Pancreas (tissue), 10 donors: Measurements from ENCODE around the gene ENTR1. TPM values are rescaled to one million over a fixed set of nuclear protein-coding genes. Genes with fewer than 3 reads are reported as not detected.

Experiments used
- ATAC-seq, 4 donors: fragments of 200-7000 bp; cut with Tn5 transposase; one replicate each; pipeline versions ENCODE4 v1.8.0 to v1.9.1; 2020; ENCODE audit warnings: mild to moderate bottlenecking in 4 of 4, moderate library complexity in 4 of 4
- DNase-seq, 6 donors: peaks; one replicate each; pipeline ENCODE4 v3.0.0-alpha.2; 2020
- FAIRE-seq: peaks from 2 replicates; lab custom pipeline; 2012; peaks lifted over from hg19 to GRCh38; lab: Jason Lieb, UNC
- H3K27ac ChIP-seq, 4 donors: fragments of 200-600 bp; sonication (generic); 1 replicate in 3 of 4; 2 replicates in 1 of 4; pipeline versions ENCODE4 v1.5.0 to v1.8.0; 2020
- H3K27me3 ChIP-seq, 4 donors: fragments of 200-600 bp; one replicate each; pipeline ENCODE4 v1.8.0; 2021
- H3K36me3 ChIP-seq, 3 donors: fragments of 200-600 bp; sonication (generic) in 1 of 3; one replicate each; pipeline versions ENCODE4 v1.5.0 to v1.8.0; 2020 to 2021
- H3K4me1 ChIP-seq, 3 donors: fragments of 200-600 bp; one replicate each; pipeline ENCODE4 v1.8.0; 2021
- H3K4me3 ChIP-seq, 4 donors: fragments of 200-600 bp; sonication (generic) in 2 of 4; one replicate each; pipeline versions ENCODE4 v1.5.0 to v1.8.0; 2020 to 2021
- H3K9me3 ChIP-seq, 4 donors: fragments of 200-600 bp; one replicate each; pipeline ENCODE4 v1.8.0; 2021
- WGBS, 2 donors: extraction: QIAGEN DNeasy Blood & Tissue Kit; methylation state at CpG; one replicate each; pipeline ENCODE4 v1.1.7; 2013; 5-methylcytosine and 5-hydroxymethylcytosine counted together
- intact Hi-C, 3 donors: fragments of 100-400 bp; cut with DNase I; formaldehyde crosslinking; loops; one replicate each; pipeline versions ENCODE4 v1.11.1 to v1.14.2; 2022
- polyA plus RNA-seq, 2 donors: library from polyadenylated mRNA; stranded (reverse); fragments of 200-250 nt; gene quantifications; one replicate each; pipeline ENCODE4 v1.2.3, GENCODE V29; 2013
- total RNA-seq, 6 donors: library from RNA; stranded (reverse); fragmentation: NEBNext Ultra II Directional in 4 of 6; extraction: Animal tissue kit (Norgen Biotek cat#: 25700) in 4 of 6; gene quantifications; one replicate each; pipeline versions ENCODE4 v1.2.1 to v1.2.4, GENCODE V29; 2021 to 2023
- TF ChIP-seq, protein P1 (sequence below), 4 donors: fragments of 200-600 bp; sonication (generic) in 3 of 4; IDR thresholded peaks; one replicate each; pipeline versions ENCODE4 v1.5.0 to v1.8.0; 2021; ENCODE audit warnings: antibody characterized with exemption in 4 of 4
- donor health status: healthy with polysubstance abuse.
- donor health status: DM: no; HTN: no; CAD: no; lungs with moderate emphysema.
- donor health status: DM: no; HTN: no; CAD: no.
- donor health status: control.
- donor health status: control.
- donor health status: Bipolar disorder and iron deficiency.
- donor health status: DM: yes; HTN: yes; CAD: no.
- donor health status: DM: no; HTN: no; CAD: no.
- donor health status: DM: no; HTN: no; CAD: no.
- donor health status: DM: yes; HTN: yes; CAD: no.

The ENTR1 gene
- total and polyA plus RNA-seq, 8 donors = 13.8 to 36.6 (median 22.2) TPM

DNA sequence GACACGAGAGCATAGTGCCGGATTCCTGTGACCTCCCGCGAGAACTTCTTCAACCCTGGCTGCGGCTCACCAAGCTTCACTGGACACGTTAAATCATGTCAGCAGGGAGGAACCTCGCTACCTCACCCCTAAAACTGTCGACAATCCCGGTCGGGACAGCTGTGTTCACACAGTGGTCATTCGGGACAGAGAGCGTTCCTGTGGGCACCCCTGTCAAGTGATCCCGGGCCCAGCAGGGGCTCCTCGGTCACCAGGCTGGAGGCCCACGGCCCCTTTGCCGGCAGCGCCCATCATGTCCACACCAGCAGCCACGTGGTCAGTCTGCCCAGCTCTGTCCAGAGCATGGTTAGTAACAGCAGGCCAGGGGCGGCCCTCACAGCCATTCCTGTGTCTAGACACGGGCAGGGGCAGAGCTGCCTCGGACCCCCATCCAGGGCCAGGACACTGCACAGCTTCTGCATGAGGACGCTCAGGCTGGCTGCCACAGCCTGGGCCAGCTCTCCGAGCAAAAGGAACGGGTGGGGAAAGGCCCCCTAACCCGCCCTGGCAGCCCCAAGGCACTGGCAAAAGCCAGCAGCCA, 25.7 kb upstream of the ENTR1 start:
- ATAC-seq (no peak), DNase-seq (peak in 1 of 6 donors; percentile 72), FAIRE-seq (no peak)
- TF ChIP-seq, protein P1, sequence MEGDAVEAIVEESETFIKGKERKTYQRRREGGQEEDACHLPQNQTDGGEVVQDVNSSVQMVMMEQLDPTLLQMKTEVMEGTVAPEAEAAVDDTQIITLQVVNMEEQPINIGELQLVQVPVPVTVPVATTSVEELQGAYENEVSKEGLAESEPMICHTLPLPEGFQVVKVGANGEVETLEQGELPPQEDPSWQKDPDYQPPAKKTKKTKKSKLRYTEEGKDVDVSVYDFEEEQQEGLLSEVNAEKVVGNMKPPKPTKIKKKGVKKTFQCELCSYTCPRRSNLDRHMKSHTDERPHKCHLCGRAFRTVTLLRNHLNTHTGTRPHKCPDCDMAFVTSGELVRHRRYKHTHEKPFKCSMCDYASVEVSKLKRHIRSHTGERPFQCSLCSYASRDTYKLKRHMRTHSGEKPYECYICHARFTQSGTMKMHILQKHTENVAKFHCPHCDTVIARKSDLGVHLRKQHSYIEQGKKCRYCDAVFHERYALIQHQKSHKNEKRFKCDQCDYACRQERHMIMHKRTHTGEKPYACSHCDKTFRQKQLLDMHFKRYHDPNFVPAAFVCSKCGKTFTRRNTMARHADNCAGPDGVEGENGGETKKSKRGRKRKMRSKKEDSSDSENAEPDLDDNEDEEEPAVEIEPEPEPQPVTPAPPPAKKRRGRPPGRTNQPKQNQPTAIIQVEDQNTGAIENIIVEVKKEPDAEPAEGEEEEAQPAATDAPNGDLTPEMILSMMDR (IDR thresholded peaks at IDR 0.05) = no peak
- no peak overlapping the region for H3K27ac ChIP-seq
- no peaks in the 10 kb centered on the region for H3K27me3 ChIP-seq
- peaks cover 0 to 16% (median 5%) of the 10 kb centered on the region in 3 donors for H3K4me1 ChIP-seq
- H3K36me3 ChIP-seq = peaks cover 0 to 12% (median 0%) of the 10 kb centered on the region in 3 donors
- no peaks in the 10 kb centered on the region for H3K9me3 ChIP-seq
- 93% methylated on average over 25 of the region's 25 CpGs for WGBS, 2 donors
- H3K4me3 ChIP-seq = no peak overlapping the region
- intact Hi-C loops = no loop called here

DNA sequence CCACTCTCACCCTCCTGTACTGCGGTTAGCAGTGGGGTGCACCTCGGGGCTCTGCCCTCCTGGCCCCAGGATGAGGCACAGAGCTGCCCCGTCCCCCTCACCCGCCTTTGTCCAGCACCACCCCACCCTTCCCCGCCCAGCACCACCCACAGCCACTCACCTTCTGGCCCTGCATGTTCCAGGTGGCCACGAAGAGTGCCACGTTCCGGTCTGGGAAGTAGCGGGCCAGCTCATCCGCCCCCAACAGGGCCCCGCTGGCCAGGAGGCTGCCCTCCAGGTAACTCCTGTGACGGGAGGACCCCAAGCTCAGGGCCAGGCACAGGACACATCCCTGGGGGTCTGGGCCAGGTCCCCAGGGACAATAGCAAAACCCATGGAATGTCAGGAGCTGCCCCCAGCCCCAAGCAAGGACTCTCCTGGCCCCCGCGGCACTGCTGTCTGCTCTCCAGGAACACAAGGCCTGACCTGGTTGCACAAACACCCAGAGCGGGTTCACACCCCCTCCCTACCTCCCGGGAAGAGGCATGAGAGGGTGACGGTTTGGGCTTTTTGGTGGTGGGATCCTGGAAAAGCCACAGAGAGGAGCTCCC, 24.3 kb upstream of the ENTR1 start:
- Histone ChIP-seq H3K4me3 (no peak overlapping the region), H3K36me3 (peaks cover 0 to 15% (median 7%) of the 10 kb centered on the region in 3 donors), H3K4me1 (peaks cover 0 to 16% (median 5%) of the 10 kb centered on the region in 3 donors), H3K9me3 (no peaks in the 10 kb centered on the region), H3K27ac (no peak overlapping the region), H3K27me3 (no peaks in the 10 kb centered on the region)
- TF ChIP-seq, protein P1 (IDR thresholded peaks at IDR 0.05) = no peak
- WGBS, 2 donors = 91 to 95% methylated on average over 17 of the region's 17 CpGs
- no peak for ATAC-seq
- intact Hi-C loops = no loop called here
- FAIRE-seq = no peak
- DNase-seq = peak in 1 of 6 donors; percentile 62

DNA sequence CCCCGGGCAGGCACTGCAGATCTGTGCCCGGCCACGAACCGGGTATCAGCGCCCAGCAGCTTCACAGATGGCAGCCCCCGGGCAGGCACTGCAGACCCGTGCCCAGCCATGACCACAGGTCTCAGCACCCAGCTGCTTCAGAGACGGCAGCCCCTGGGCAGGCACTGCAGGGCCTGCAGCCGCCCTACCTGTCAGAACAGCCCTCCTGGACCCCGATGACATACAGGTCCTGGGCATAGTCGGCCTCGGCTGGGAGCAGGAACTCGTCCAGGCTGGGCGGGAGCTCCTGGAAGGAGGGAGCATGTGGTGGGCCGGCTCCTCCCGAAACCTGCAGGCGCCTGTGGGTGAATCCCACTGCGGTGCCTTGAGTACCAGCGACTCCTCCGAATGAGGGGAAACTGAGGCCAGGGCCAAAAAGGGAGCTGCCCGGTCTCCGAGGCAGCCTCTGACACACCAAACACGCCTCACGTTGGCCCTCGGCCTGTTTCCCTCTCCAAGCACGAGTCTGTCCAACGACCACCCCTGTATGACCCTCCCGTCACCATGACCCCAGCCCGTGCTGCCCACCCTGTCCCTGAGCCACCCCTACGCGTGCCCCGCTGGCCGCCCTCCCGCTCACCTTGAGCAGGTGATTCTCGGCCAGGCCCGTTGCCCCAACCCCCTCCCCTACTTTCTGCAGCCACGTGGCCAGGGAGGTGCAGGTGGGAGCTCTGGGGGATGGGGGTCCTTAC, 23.6 kb upstream of the ENTR1 start:
- FAIRE-seq (no peak), DNase-seq (peak in 1 of 6 donors; percentile 79), ATAC-seq (no peak)
- Histone ChIP-seq H3K27ac (no peak overlapping the region), H3K36me3 (peaks cover 0 to 15% (median 7%) of the 10 kb centered on the region in 3 donors), H3K4me1 (peaks cover 0 to 16% (median 5%) of the 10 kb centered on the region in 3 donors), H3K9me3 (no peaks in the 10 kb centered on the region), H3K27me3 (no peaks in the 10 kb centered on the region), H3K4me3 (no peak overlapping the region)
- WGBS, 2 donors = 91 to 92% methylated on average over 36 to 37 of the region's 37 CpGs
- TF ChIP-seq, protein P1 (IDR thresholded peaks at IDR 0.05) = no peak
- intact Hi-C loops = no loop called here

DNA sequence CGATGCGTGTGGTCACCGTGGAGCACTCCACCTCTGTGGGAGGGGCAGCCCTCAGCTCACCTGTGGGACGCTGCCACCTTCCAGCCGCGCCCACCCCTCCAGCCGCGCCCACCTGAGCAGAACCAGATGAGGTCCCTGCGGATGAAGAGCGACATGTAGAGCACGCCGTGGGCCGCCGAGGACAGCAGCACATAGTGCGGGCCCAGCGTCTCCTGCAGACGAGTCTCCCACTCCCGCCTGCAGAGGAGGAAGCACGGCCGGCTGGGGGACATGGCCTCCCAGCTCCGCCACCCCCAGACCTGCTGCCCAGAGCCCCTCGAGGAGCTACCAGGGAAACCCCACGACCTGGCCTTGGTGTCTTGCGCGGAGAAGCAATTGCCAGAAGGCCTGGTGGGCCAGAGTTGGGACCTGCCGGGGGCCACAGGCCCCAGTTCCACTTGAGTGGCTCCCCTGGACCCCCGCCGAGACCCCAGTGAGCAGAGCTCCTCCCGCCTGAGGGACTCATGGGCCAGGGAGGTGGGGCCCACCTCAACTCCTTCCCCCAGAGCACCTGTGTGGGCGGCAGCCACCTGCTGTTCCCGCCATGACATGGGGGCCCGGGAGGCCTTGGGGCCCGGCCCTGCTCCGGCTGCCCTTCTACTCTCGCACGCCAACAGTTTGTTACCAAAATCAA, 22.8 kb upstream of the ENTR1 start:
- DNase-seq = peak in 1 of 6 donors; percentile 74
- H3K4me3 ChIP-seq = no peak overlapping the region
- peaks cover 0 to 16% (median 5%) of the 10 kb centered on the region in 3 donors for H3K4me1 ChIP-seq
- 91 to 93% methylated on average over 36 of the region's 36 CpGs for WGBS, 2 donors
- H3K36me3 ChIP-seq = peaks cover 0 to 15% (median 7%) of the 10 kb centered on the region in 3 donors
- TF ChIP-seq, protein P1 (IDR thresholded peaks at IDR 0.05) = no peak
- no peaks in the 10 kb centered on the region for H3K9me3 ChIP-seq
- H3K27ac ChIP-seq = no peak overlapping the region
- H3K27me3 ChIP-seq = no peaks in the 10 kb centered on the region
- FAIRE-seq = no peak
- no peak for ATAC-seq
- intact Hi-C loops = no loop called here
